Activated CD8-positive, alpha-beta memory T cell treated with anti-CD3 and anti-CD28 coated beads for 4 hours (primary cell): ENCODE measurements around the gene ZBTB20.

Source experiments
- DNase-seq, 2 donors: peaks; one replicate each; pipeline ENCODE4 v3.0.0-alpha.2; 2020; ENCODE audit warnings: low read depth in 2 of 2

Gene ZBTB20

DNA sequence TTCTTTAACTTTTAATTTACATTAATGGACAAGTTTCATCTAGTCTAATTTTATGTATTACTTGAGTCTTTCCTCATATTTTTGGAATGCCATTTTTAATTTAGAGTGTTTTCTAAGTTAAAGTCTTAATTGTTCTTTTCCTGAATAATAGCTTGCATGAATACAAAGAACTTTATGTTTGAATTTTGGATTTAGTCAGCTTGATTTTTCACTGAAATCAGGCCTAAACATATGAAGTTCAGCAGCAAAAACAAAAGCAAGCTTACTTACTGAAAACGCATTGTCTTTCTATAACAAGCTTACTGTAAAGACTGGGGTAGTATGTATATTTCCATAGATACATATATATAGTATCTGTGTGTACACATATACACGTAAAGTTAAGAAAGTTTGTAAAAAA, 126.0 kb downstream of the ZBTB20 start:
- no peak for DNase-seq

- DNase-seq = no peak
These were observed 127.2 kb downstream of the ZBTB20 start for GRCh38 chr3:115019900-115020299.

- no peak for DNase-seq
These were observed 128.4 kb downstream of the ZBTB20 start for GRCh38 chr3:115018694-115019093.

- no peak for DNase-seq
These were observed 139.1 kb downstream of the ZBTB20 start for GRCh38 chr3:115007966-115008365.

- DNase-seq = no peak
These were observed 142.6 kb downstream of the ZBTB20 start for GRCh38 chr3:115004201-115005140.

DNA sequence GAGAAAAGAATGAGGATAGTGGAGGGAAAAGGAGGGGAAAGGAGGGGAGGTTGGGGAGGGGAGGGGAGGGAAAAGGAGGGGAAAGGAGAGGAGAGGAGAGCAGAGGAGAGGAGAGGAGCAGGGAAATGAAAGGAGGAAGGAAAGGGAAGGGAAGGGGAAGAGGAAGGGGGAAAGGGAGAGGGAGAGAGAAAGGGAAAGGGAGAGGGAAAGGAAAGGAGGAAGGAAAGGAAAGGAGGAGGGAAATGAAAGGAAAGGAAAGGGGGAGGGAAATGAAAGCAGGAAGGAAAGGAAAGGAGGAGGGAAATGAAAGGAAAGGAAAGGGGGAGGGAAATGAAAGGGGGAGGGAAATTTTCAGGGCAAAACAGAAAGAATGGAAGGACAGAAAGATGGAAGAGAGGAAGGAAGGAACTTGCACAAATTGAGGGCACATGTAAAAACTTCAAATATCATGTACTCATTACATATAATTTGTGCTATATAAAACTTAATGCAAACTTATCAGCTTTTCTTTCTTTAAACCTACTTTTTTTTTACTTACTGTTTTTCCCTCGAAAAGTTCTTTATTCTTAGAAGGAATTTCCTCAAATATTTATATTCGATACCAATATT, 148.0 kb downstream of the ZBTB20 start:
- no peak for DNase-seq

DNA sequence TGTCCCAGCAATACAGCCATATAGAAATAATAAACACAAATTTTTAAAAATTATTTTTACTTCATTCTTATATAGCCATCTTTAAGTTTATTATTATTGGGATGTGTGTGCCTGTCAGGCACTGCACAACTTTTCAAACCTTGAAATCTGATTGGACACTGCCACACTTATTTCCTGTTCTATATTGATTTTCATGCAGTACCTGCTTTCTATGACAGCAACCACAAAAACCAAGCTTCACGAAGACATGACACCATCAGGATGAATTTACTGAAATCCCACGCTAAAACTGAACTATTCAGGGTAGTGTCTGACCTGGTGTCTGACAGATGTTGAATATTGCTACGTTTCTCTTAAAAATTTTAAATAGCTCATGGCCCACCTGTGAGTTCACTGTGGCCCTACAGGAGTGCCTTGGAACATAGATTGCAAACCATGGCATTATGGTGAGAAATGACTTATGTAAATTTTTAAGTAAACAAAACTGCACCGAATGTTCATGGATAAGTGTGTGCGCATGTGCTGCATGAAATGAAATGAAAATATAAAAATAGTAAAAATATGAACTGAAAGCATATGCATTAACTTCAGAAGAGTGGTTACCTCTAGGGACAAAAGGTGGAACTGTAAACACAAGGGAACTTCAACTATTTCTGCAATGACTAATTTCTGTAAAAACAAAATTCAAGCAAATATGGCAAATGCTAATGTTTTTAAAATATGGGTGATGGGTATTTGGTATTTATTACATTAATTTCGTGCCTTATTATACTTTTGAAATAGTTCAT, 152.3 kb downstream of the ZBTB20 start:
- DNase-seq = no peak

DNA sequence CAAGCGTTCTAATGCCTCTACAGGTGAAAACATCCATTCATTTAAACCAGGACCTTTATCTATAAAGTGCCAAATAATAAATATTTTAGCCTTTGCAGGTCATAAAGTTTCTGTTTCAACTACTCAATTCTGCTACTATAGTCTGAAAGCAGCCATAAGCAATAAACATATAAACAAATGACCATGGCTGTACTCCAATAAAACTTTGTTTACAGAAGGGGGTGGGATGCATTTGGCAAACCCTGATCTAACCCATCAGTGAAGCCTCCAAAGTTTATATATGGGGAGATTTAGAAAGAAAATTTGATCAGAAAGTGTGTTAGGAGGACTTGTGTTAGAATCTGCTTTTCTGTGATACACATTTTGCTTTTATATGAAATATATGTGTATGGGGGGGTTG, 161.3 kb downstream of the ZBTB20 start:
- DNase-seq = no peak

DNA sequence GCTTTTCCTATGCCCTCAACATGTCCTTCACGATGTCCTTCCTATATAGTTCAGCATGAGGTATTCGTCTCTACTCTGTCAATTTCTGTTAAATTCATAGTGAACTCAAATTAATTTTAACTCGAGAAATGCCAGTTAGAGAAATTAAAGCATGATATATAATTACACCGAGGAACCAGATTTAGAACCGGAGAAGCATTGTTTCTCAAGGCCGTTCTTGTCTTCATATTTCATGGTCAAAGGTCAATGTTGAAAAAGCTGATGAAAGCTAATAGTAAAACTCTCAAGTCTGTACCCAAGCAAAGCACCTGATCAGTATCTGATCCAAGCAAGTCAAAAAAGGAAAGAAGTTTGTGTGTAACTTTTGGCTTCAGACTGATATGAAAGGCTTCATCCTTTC, 163.8 kb downstream of the ZBTB20 start:
- DNase-seq = no peak

DNA sequence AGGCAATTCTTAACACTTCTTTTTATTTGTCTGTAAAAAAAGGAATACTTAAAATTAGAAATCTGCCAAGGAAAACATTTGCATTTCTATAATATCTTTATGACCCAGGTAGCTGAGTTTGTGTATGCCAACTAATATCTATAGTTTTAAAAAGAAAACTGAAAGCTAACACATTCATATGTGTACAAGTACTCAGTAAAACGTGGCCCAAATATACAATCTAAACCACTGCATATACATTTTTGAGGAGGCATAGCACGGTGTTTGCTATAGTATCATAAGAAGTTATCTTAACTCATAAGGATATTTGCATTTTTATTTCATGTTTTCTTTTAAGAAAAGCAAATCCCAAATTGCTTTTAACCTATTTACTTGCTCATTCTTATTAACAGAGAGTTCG, 172.7 kb downstream of the ZBTB20 start:
- DNase-seq = no peak

DNA sequence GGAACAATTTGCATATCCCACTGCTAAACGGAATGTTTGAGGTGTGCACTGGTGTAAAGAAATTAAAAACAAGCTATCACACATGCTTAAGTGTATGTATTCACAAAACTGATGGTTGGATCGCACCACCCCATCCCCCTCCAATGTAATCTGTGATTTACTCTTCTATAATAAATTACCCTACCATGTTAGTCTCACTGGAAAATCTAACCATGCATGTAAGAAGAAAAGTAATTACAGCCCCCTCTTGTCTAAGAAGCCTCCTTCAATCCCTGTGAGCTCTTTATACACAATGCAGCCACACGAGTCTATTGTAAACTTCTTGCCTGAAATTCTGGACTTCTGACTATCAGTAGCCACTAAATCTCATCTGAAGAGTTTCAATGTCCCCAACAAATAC, 173.6 kb downstream of the ZBTB20 start:
- DNase-seq = no peak

- DNase-seq = no peak
These were observed 179.9 kb downstream of the ZBTB20 start for GRCh38 chr3:114967168-114967567.

DNA sequence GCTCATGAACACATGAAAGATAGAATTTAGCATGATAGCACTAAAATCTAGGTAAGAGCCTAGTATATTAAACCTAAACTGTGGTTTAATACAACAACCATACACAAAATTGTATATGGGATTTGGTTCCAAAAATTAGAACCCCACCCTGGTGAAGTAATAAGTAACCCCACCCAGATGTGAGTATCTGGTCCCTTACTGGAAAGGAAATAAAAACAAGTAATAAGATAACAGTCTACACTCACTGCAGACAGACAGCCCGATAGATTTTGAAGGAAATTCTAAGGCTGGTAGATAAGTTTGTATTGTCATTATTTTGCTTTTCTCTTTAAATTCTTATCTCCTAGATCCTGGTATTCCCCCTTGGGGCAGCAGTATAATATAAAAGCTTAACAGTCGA, 184.9 kb downstream of the ZBTB20 start:
- DNase-seq = no peak

DNA sequence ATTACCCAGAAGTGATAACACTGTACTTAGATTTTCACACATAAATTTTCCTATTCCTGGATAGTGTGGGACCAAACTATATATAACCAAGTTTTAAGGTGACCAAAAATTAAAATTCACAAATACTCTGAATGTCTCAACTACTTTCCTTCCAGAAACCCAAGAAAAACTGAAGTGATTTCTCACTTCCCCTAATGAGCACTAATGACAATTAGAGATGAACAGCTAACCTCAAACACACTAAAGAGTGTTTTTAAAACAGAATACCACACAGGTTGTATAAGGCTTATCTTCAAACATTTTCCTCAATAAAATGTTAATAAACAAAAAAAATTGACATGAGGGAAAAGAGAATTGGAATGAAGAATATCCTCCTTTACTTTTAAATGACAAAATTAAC, 188.2 kb downstream of the ZBTB20 start:
- DNase-seq = no peak

- no peak for DNase-seq
These were observed 193.3 kb downstream of the ZBTB20 start for GRCh38 chr3:114953800-114954199.

- DNase-seq = no peak
These were observed 193.8 kb downstream of the ZBTB20 start for GRCh38 chr3:114953215-114953799.

DNA sequence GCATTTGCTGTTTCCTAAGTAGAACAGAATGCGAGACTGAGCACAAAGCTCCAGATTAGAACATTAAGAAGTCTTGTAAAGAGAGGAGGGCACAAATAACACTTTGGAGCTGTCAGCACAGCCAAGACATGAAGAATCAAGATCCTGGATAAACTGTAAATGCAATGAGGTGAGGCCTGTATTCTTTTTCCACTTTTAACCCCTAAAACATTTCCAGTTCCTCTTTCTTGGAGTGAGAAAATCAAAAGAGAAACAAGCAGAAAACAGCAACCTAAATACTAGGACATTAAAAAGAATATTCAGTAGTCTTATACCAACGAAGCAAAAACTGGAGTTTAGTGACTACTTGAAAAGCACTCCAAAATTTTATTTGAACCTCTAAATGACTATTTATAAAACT, 204.3 kb downstream of the ZBTB20 start:
- no peak for DNase-seq

DNA sequence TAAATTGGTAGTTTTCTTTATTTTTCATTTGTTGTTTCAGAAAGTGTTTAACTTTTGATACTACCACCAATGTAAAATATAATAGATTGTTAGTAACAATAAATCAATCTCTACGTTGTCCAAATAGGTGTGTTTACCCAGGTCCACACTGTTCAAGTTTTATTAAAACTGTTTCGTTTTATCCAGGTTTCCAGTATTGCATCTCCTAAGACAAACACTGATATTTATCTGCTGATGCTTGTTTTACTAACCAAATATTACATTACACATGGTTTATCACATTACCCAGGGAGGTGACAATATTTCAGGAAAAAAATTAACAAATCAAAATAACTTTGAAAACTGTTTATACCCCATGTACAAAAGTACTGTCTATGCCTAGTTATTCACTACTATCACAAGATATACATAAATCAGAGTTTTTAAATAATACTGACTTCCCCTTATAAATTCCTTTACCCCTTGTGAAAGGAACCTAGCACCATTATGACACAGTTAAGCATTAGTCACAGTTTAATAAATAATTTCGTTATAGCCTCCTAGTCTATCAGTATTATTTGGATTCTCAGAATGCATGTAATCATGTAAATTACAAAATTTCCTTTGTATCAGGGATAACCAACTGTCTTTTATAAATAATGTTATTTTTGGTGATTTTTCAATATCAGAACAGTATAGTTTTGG, 205.3 kb downstream of the ZBTB20 start:
- no peak for DNase-seq

- no peak for DNase-seq
These were observed 207.2 kb downstream of the ZBTB20 start for GRCh38 chr3:114939920-114940319.

- DNase-seq = no peak
These were observed 213.7 kb downstream of the ZBTB20 start for GRCh38 chr3:114933407-114933806.

DNA sequence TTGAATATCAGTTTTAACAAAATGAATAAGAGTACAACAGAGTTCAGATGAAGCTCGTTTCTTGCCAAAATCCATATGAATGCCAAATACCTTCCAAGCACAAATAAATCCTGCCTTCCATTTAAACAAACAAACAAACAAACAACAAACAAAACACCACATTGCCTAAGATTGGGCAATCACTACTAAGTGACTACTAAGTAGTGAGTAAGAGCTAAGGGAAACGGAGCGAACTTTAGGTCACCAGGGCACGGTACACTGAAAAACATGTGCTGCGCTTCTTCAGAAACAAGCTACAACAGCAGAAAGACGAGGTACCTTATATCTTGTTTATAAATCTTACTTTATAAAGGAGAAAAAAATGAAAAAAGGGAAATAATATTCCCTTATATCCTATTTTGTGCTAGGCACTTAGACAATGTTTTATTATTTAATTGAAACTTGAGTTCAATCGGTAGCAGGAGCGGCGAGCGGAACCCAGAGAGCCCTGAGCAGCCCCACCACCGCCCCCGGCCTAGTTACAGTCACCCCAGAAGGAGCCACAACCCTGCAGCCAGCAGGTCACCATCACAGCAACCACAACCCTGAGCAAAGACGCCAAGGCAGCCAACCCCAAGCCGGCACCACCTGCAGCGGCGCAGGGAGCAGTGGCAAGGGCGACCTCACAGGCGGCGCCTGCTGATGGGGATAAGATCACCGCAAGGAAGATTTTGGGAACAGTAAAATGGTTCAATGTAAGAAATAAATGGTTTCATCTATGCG, 216.9 kb downstream of the ZBTB20 start:
- DNase-seq = no peak
